Mammary epithelial cell (primary cell): ENCODE measurements around the gene PIR.

Source experiments
- EZH2 ChIP-seq: IDR thresholded peaks from 2 replicates; pipeline ENCODE4 v1.6.1; 2012; ENCODE audit warnings: low read length, inconsistent platforms, borderline replicate concordance
- TF ChIP-seq, protein P1 (sequence below), 2 donors: IDR thresholded peaks in 1 of 2; conservative IDR thresholded peaks in 1 of 2; 2 replicates each; pipeline ENCODE4 v1.5.1; 2011 to 2012; ENCODE audit warnings: inconsistent platforms in 2 of 2, low read length in 2 of 2, mild to moderate bottlenecking in 2 of 2, control low read depth in 1 of 2, low read depth in 1 of 2; ENCODE audit not compliant: insufficient read depth in 1 of 2; ENCODE audit errors: extremely low read depth in 1 of 2

GRCh38 chrX:15512401-15512965 is 19.4 kb upstream of the PIR start:
- TF ChIP-seq, protein P1, sequence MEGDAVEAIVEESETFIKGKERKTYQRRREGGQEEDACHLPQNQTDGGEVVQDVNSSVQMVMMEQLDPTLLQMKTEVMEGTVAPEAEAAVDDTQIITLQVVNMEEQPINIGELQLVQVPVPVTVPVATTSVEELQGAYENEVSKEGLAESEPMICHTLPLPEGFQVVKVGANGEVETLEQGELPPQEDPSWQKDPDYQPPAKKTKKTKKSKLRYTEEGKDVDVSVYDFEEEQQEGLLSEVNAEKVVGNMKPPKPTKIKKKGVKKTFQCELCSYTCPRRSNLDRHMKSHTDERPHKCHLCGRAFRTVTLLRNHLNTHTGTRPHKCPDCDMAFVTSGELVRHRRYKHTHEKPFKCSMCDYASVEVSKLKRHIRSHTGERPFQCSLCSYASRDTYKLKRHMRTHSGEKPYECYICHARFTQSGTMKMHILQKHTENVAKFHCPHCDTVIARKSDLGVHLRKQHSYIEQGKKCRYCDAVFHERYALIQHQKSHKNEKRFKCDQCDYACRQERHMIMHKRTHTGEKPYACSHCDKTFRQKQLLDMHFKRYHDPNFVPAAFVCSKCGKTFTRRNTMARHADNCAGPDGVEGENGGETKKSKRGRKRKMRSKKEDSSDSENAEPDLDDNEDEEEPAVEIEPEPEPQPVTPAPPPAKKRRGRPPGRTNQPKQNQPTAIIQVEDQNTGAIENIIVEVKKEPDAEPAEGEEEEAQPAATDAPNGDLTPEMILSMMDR (conservative IDR thresholded peaks at IDR 0.05 in 1 of 2, IDR thresholded peaks at IDR 0.05 in 1 of 2; ENCODE audit: extremely low read depth in 1 of 2, insufficient read depth in 1 of 2, low read depth in 1 of 2, low read length in 2 of 2) = no peak
- no peak for TF ChIP-seq EZH2
